Endothelial cell of umbilical vein (primary cell): ENCODE data around the gene GALR3. TPM values are rescaled to one million over a fixed set of nuclear protein-coding genes. Genes with fewer than 3 reads are reported as not detected.
"Not testable (repeated sequence)": the region's sequence is repeated elsewhere in the genome, so short reads cannot be mapped to it uniquely, and the experiment has no call there.

Source experiments
- BruUV-seq: library from RNA; stranded (reverse); fragments of 400-500 nt; replicated peaks from 2 replicates; lab custom pipeline; 2021; lab: Mats Ljungman, UMichigan
- CTCF ChIA-PET: fragments of 300-600, 350-600 bp; sonication (Branson Sonifier 250); formaldehyde crosslinking; loops from one replicate; lab custom pipeline; 2021; ENCODE audit warnings: antibody characterized with exemption, inconsistent platforms; lab: Charles Lee
- POLR2A ChIA-PET: fragments of 300-600, 350-600 bp; sonication (Branson Sonifier 250); formaldehyde crosslinking; loops from one replicate; lab custom pipeline; 2021; ENCODE audit warnings: antibody characterized with exemption, inconsistent platforms; lab: Charles Lee
- DNase-seq: peaks from one replicate; pipeline ENCODE4 v3.0.0-alpha.2; 2011; ENCODE audit warnings: low read depth, low spot score
- FAIRE-seq: peaks from 2 replicates; lab custom pipeline; 2011; peaks lifted over from hg19 to GRCh38; lab: Jason Lieb, UNC
- H2AFZ ChIP-seq: 2 replicates; pipeline ENCODE4 v1.6.0; 2012; ENCODE audit warnings: low read depth, low read length, control low read depth, inconsistent platforms
- H3K27ac ChIP-seq: 2 replicates; pipeline ENCODE4 v1.5.1; 2011; ENCODE audit warnings: low read depth, mild to moderate bottlenecking, control low read depth, low read length, moderate library complexity; ENCODE audit not compliant: insufficient read depth
- H3K27me3 ChIP-seq, 2 experiments: 2 replicates each; pipeline versions ENCODE4 v1.6.0 to v1.6.1; 2011; ENCODE audit warnings: low read length in 2 of 2, mixed read lengths in 1 of 2; ENCODE audit not compliant: control insufficient read depth in 2 of 2, insufficient read depth in 2 of 2
- H3K36me3 ChIP-seq, 2 experiments: 2 replicates in 1 of 2; 3 replicates in 1 of 2; pipeline ENCODE4 v1.5.1; 2011; ENCODE audit warnings: low read length in 2 of 2, mild to moderate bottlenecking in 1 of 2, moderate library complexity in 1 of 2; ENCODE audit not compliant: control insufficient read depth in 2 of 2, insufficient read depth in 2 of 2; ENCODE audit errors: extremely low read depth in 1 of 2
- H3K4me1 ChIP-seq: 3 replicates; pipeline ENCODE4 v1.5.1; 2011; ENCODE audit warnings: mild to moderate bottlenecking, low read length; ENCODE audit not compliant: control insufficient read depth, insufficient read depth; ENCODE audit errors: extremely low read depth
- H3K4me2 ChIP-seq: 2 replicates; pipeline ENCODE4 v1.6.1; 2011; ENCODE audit warnings: low read length, control low read depth, mixed read lengths; ENCODE audit not compliant: insufficient read depth
- H3K4me3 ChIP-seq, 3 experiments: fragments of 200-600 bp in 1 of 3; sonication (generic), shearing (Covaris generic) in 1 of 3; replicated peaks in 1 of 3; 2 replicates each; pipeline ENCODE4 v1.5.1; 2011 to 2016; ENCODE audit warnings: control low read depth in 3 of 3, low read length in 3 of 3, mild to moderate bottlenecking in 2 of 3, inconsistent platforms in 1 of 3, low read depth in 1 of 3, moderate library complexity in 1 of 3; ENCODE audit not compliant: insufficient read depth in 1 of 3
- H3K79me2 ChIP-seq: 2 replicates; pipeline ENCODE4 v1.6.0; 2012; ENCODE audit warnings: low read length, inconsistent platforms; ENCODE audit not compliant: control insufficient read depth, insufficient read depth
- H3K9ac ChIP-seq: replicated peaks from 2 replicates; pipeline ENCODE3; 2011; ENCODE audit warnings: low read length, control low read depth; ENCODE audit not compliant: insufficient read depth; ENCODE audit errors: extremely low read depth
- H3K9me1 ChIP-seq: replicated peaks from 3 replicates; pipeline ENCODE4 v1.6.0; 2011; ENCODE audit warnings: mild to moderate bottlenecking, low read length; ENCODE audit not compliant: control insufficient read depth, insufficient read depth; ENCODE audit errors: extremely low read depth
- H3K9me3 ChIP-seq: replicated peaks from 2 replicates; pipeline ENCODE4 v1.5.1; 2012; ENCODE audit warnings: low read length, inconsistent platforms; ENCODE audit not compliant: control insufficient read depth, insufficient read depth
- H4K20me1 ChIP-seq: replicated peaks from 2 replicates; pipeline ENCODE3; 2011; ENCODE audit warnings: mild to moderate bottlenecking, low read length; ENCODE audit not compliant: control insufficient read depth, insufficient read depth; ENCODE audit errors: extremely low read depth
- POLR2AphosphoS5 ChIP-seq: IDR thresholded peaks from 2 replicates; pipeline ENCODE4 v1.6.1; 2012; ENCODE audit warnings: low read depth, mild to moderate bottlenecking, control low read depth, low read length, moderate library complexity; ENCODE audit not compliant: insufficient read depth
- dilution Hi-C: fragments of 300-500 bp; cut with MboI; formaldehyde crosslinking; loops from one replicate; pipeline ENCODE4 v1.15.0; 2019; ENCODE audit warnings: low sequenced_read_pairs; ENCODE audit not compliant: extremely low pct_ligation_motif_present
- intact Hi-C: fragments of 100-400 bp; cut with micrococcal nuclease; formaldehyde crosslinking; loops from one replicate; pipeline ENCODE4 v1.10.0; 2022
- polyA plus RNA-seq, 4 experiments: library from polyadenylated mRNA; depleted of rRNA in 3 of 4; stranded (reverse) in 3 of 4; unstranded in 1 of 4; fragments of >200 nt; gene quantifications; 2 replicates each; pipeline versions ENCODE4 v1.2.1 to v1.2.3, GENCODE V29; 2011 to 2012; ENCODE audit warnings: missing spikeins in 1 of 4
- total RNA-seq: library from RNA; stranded (reverse); gene quantifications from 2 replicates; pipeline ENCODE4 v1.2.3, GENCODE V29; 2021

GALR3 gene
- total and polyA plus RNA-seq, 2 donors (not counting 3 experiments of a cell fraction or from before 2014, with no cell fraction given), result not detected

DNA sequence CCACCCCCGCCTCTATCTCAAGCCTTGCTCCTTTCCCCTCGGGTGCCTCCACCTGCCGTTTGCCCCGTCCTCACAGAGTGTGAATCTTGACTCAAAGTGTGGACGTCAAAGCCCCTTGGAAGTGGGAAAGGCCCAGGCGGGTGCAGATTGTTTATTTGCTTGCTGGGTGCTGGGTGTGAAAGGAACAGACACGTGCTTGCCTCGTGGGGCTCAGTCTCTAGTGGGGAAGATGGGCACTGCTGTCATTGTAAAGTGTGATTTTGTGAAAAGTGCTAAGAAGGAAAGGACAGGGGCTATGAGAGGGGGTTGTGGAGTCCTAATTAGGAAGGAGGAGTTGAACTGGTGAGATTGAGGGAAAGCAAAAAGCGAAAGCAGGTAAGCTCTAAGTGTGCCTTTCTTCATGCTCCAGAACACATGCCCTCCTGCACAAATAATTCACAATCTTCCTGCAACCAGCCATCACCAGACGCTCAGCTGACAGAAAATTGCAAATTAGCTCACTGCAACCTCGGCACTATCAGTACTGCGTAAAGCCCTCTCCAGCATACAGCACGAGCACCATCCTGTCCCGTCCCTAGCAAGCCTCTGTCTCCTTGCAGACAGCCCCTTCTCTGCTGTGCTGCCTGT, 25.2 kb upstream of the GALR3 start:
- dilution Hi-C loops (no loop called here), intact Hi-C loops (no loop called here)
- POLR2A ChIA-PET, result interaction anchor here (0.7 kb wide), 1 partner anchor 9 kb away, joined by 3 read pairs; no protein-coding TSS in a partner anchor
- DNase-seq (no peak), FAIRE-seq (no peak)
- Histone ChIP-seq H3K4me1 (peaks cover 8% of the 10 kb centered on the region), H3K27ac (no peak overlapping the region), H4K20me1 (no peaks in the 10 kb centered on the region), H3K4me3 (no peak overlapping the region), H3K9ac (no peak overlapping the region), H3K4me2 (no peak overlapping the region), H3K79me2 (no peaks in the 10 kb centered on the region), H3K27me3 (no peaks in the 10 kb centered on the region), H2AFZ (no peak overlapping the region), H3K36me3 (no peaks in the 10 kb centered on the region), H3K9me3 (no peaks in the 10 kb centered on the region), H3K9me1 (no peaks in the 10 kb centered on the region)
- CTCF ChIA-PET, result no interaction called here
- no peak for TF ChIP-seq POLR2AphosphoS5
- no TSS peak for BruUV-seq

DNA sequence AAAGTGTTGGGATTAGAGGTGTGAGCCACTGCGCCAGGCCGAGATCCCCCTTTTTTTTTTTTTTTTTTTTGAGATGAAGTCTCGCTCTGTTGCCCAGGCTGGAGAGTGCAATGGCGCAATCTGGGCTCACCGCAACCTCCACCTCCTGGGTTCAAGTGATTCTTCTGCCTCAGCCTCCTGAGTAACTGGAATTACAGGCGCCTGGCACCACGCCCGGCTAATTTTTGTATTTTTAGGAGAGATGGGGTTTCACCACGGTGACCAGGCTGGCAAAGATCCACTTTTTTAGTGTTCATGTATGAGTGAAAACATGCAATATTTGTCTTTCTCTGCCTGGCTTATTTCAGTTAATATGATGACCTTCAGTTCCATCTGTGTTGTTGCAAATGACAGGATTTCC, 23.2 kb upstream of the GALR3 start:
- H3K9ac ChIP-seq, BruUV-seq, FAIRE-seq, H3K79me2 ChIP-seq, H2AFZ ChIP-seq, CTCF ChIA-PET, H3K9me3 ChIP-seq, H3K27ac ChIP-seq, dilution Hi-C loops, H3K9me1 ChIP-seq, intact Hi-C loops, H3K27me3 ChIP-seq, DNase-seq, H3K4me2 ChIP-seq, H3K36me3 ChIP-seq, H4K20me1 ChIP-seq, POLR2A ChIA-PET, H3K4me3 ChIP-seq: not testable (repeated sequence)
- peaks cover 12% of the 10 kb centered on the region for H3K4me1 ChIP-seq
